Prostate gland (tissue), 2 donors: Measurements from ENCODE around the gene DCPS. TPM values are rescaled to one million over a fixed set of nuclear protein-coding genes. Genes with fewer than 3 reads are reported as not detected.

Experiments
- DNase-seq: peaks from one replicate; pipeline ENCODE4 v3.0.0-alpha.2; 2019; ENCODE audit warnings: low spot score
- H3K27ac ChIP-seq, 2 donors: fragments of 200-600 bp; sonication (generic); 2 replicates each; pipeline ENCODE4 v1.5.1; 2017 to 2019
- H3K27me3 ChIP-seq: fragments of 200-600 bp; sonication (generic); replicated peaks from 2 replicates; pipeline ENCODE4 v1.5.1; 2019; ENCODE audit not compliant: insufficient read depth
- H3K36me3 ChIP-seq, 2 donors: fragments of 200-600 bp; sonication (generic); 1 replicate in 1 of 2; 2 replicates in 1 of 2; pipeline versions ENCODE4 v1.5.1 to v1.8.1; 2017 to 2019
- H3K4me1 ChIP-seq: fragments of 200-600 bp; sonication (generic); replicated peaks from 2 replicates; pipeline ENCODE4 v1.5.1; 2019
- H3K4me3 ChIP-seq, 2 donors: fragments of 200-600 bp; sonication (generic); 2 replicates each; pipeline ENCODE4 v1.5.1; 2017 to 2019
- H3K9me3 ChIP-seq: fragments of 200-600 bp; sonication (generic); 2 replicates; pipeline ENCODE4 v1.5.1; 2017
- CTCF ChIP-seq, 4 experiments: fragments of 200-600 bp in 2 of 4; fragments of 450-650 bp in 2 of 4; sonication (generic) in 2 of 4; IDR thresholded peaks; 1 replicate in 3 of 4; 2 replicates in 1 of 4; pipeline ENCODE4 v1.5.1; 2016 to 2019; ENCODE audit warnings: antibody characterized with exemption in 4 of 4, mild to moderate bottlenecking in 2 of 4, moderate library complexity in 2 of 4
- POLR2A ChIP-seq: fragments of 450-650 bp; IDR thresholded peaks from one replicate; pipeline ENCODE4 v1.6.1; 2016; ENCODE audit warnings: antibody characterized with exemption, mild to moderate bottlenecking
- POLR2AphosphoS5 ChIP-seq: sonication (generic); formaldehyde crosslinking; IDR thresholded peaks from one replicate; pipeline ENCODE4 v1.6.1; 2017; ENCODE audit warnings: antibody characterized with exemption
- WGBS: methylation state at CpG from one replicate; pipeline ENCODE4 v1.1.5; 2018; 5-methylcytosine and 5-hydroxymethylcytosine counted together
- intact Hi-C: fragments of 100-400 bp; cut with DNase I; formaldehyde crosslinking; loops from one replicate; pipeline ENCODE4 v1.14.2; 2022
- total RNA-seq, 2 donors: library from RNA; depleted of rRNA; stranded (reverse); fragments of >200 nt; gene quantifications; one replicate each; pipeline ENCODE4 v1.1.0, GENCODE V29; 2016

DCPS gene
- total RNA-seq, 2 donors from 2014 or later = 12.6 to 17.5 TPM

GRCh38 chr11:126313826-126314225 lies 10.0 kb downstream of the DCPS start:
- no peaks in the 10 kb centered on the region for H3K27me3 ChIP-seq
- intact Hi-C loops = loop anchor here (10.0 kb wide), 1 partner anchor 671 kb away; no protein-coding TSS in a partner anchor
- no peaks in the 10 kb centered on the region for H3K4me1 ChIP-seq
- no peaks in the 10 kb centered on the region for H3K9me3 ChIP-seq
- no peaks in the 10 kb centered on the region for H3K36me3 ChIP-seq
- TF ChIP-seq POLR2AphosphoS5 = no peak
- no peak for TF ChIP-seq POLR2A
- no peak for TF ChIP-seq CTCF (IDR thresholded peaks at IDR 0.05)
- H3K4me3 ChIP-seq = no peak overlapping the region
- no peak overlapping the region for H3K27ac ChIP-seq
- DNase-seq = no peak
- WGBS = 92% methylated on average over 5 of the region's 5 CpGs

GRCh38 chr11:126317432-126317755 lies 13.5 kb downstream of the DCPS start:
- peak overlapping the region in 1 of 2 donors; percentile 62 for H3K27ac ChIP-seq

DNA sequence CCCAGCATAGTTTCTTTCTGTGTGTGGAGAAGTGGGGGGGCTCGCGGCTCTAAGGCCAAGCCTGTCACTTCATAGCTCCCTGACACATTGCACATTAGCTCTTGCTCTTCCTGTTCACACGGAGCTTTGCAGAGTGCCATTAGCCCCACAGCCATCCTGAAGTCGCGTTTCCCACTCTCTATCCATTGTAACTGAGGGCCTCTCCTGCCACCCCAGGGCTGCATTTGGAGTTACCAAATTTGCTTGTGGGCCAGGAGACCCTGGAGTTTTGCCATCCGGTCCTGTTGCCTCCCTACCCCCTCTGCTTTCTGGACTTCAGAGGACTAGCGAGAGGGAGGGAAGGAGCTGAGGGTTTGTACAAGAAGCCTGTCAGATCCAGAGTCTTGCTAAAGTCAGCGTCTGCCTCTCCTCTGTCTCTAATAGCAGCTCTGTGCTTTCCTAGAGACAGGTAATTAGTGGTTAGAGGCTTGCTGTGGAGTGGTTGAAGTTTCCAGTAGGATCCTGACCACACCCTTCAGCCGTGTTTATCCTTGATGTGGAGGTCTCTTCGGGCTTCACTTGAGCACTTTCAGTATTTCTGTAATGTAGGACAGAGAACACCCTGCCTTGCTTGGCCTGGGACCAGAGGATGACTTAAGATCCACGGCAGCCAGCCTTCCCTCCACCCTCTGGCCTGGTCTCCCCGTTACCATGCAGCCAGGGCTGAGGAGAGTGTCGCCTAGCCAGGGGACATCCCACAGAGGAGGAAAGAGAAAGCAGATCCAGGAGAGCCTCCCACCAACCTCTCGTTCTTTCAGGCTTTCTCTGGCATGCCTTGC lies 14.1 kb downstream of the DCPS start:
- H3K4me3 ChIP-seq = no peak overlapping the region
- intact Hi-C loops = loop anchor here (5.0 to 10.0 kb wide), 3 partner anchors 39 to 667 kb away; partner anchors contain the start of gene ST3GAL4
- peak overlapping the region; percentile 43 to 62 for H3K27ac ChIP-seq
- no peaks in the 10 kb centered on the region for H3K4me1 ChIP-seq
- 14% methylated on average over 14 of the region's 14 CpGs for WGBS
- H3K9me3 ChIP-seq = no peaks in the 10 kb centered on the region
- no peaks in the 10 kb centered on the region for H3K27me3 ChIP-seq
- no peaks in the 10 kb centered on the region for H3K36me3 ChIP-seq
- peak; percentile 31 for DNase-seq
- no peak for TF ChIP-seq POLR2A
- TF ChIP-seq POLR2AphosphoS5 = no peak
- no peak for TF ChIP-seq CTCF (IDR thresholded peaks at IDR 0.05)

More at GRCh38 chr11:126317432-126317755, 13.5 kb downstream of the DCPS start:
- intact Hi-C loops = loop anchor here (5.0 to 10.0 kb wide), 3 partner anchors 40 to 667 kb away; partner anchors contain the start of gene ST3GAL4
- no peaks in the 10 kb centered on the region for H3K36me3 ChIP-seq
- 35% methylated on average over 1 of the region's 1 CpG for WGBS
- no peaks in the 10 kb centered on the region for H3K27me3 ChIP-seq
- H3K4me3 ChIP-seq = no peak overlapping the region
- no peak for DNase-seq
- no peaks in the 10 kb centered on the region for H3K9me3 ChIP-seq
- no peaks in the 10 kb centered on the region for H3K4me1 ChIP-seq
- no peak for TF ChIP-seq CTCF (IDR thresholded peaks at IDR 0.05)
- TF ChIP-seq POLR2A = no peak

DNA sequence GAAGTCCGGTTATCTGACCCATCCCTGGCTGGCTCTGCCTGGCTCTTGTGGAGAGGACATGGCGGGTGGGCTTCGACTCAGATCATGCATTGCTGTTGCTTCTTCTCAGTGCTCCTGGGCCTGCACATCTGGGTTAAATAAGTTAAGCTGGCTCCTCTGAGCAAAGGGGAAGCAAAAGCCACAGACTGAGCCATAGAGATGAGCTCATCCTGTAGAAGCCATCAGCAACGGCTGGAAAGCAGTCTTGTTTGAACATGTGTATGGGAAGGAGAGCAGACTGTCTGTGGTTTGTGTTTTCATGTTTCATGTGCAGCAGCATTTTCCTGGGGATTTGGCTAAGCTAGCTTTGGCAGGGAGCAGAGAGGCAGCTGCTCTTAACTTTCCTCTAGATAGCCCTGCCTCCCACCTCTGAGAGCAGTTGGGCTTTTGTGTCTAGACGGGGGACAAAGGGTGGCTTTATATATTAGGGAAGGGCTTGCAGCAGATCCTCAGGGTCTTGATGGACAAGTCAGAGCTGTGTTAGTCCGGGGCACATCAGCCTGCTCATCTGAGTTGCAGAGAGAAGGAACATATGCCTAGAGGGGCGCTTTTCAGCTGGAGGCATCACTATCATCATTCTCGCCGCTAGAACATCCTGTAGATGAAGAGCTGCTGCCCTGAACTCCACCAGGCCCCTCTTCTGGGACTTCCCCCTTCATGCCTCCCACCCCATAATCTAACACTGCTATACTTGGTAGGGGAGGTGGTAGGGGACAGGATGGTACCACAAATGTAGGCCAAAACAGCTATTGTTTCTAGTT lies 14.9 kb downstream of the DCPS start:
- H3K36me3 ChIP-seq = no peaks in the 10 kb centered on the region
- WGBS = 27% methylated on average over 9 of the region's 9 CpGs
- H3K9me3 ChIP-seq = no peaks in the 10 kb centered on the region
- H3K27me3 ChIP-seq = no peaks in the 10 kb centered on the region
- peak overlapping the region; percentile 43 to 62 for H3K27ac ChIP-seq
- TF ChIP-seq POLR2A = no peak
- TF ChIP-seq CTCF (IDR thresholded peaks at IDR 0.05) = no peak
- TF ChIP-seq POLR2AphosphoS5 = no peak
- intact Hi-C loops = loop anchor here (5.0 to 10.0 kb wide), 3 partner anchors 39 to 666 kb away; partner anchors contain the start of gene ST3GAL4
- peak; percentile 45 for DNase-seq
- H3K4me1 ChIP-seq = no peaks in the 10 kb centered on the region
- H3K4me3 ChIP-seq = no peak overlapping the region
